ENCODE data around the gene SCGN. TPM values are rescaled to one million over a fixed set of nuclear protein-coding genes. Genes with fewer than 3 reads are reported as not detected.

Gene SCGN
- total RNA-seq, 4 donors from 2014 or later: 3.6 to 13.0 (median 5.0) TPM

DNA sequence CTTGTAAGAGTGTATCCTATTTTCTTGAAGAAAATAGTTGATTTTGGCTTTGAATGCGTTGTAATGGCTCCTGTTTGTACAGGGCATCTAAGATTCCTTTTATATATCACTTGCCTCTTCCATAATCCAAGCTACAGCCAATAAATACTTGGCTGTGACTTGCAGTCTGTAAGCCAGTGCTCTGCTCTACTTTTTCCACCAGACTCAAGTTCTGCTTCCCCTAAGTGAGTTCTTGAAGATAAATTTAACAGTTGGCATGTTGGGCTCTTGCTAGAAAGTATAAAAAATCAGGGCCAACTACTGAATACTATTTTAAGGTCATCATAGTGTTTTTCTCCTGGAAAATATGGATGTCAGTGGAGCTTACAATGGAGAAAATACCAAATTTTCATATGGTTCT, 36.5 kb upstream of the SCGN start:
- no peak for TF ChIP-seq POLR2A (IDR thresholded peaks at IDR 0.05)
- TF ChIP-seq EP300 (IDR thresholded peaks at IDR 0.05; ENCODE audit: low read depth): no peak
- TF ChIP-seq POLR2AphosphoS5 (IDR thresholded peaks at IDR 0.05): no peak
- TF ChIP-seq, protein P1, sequence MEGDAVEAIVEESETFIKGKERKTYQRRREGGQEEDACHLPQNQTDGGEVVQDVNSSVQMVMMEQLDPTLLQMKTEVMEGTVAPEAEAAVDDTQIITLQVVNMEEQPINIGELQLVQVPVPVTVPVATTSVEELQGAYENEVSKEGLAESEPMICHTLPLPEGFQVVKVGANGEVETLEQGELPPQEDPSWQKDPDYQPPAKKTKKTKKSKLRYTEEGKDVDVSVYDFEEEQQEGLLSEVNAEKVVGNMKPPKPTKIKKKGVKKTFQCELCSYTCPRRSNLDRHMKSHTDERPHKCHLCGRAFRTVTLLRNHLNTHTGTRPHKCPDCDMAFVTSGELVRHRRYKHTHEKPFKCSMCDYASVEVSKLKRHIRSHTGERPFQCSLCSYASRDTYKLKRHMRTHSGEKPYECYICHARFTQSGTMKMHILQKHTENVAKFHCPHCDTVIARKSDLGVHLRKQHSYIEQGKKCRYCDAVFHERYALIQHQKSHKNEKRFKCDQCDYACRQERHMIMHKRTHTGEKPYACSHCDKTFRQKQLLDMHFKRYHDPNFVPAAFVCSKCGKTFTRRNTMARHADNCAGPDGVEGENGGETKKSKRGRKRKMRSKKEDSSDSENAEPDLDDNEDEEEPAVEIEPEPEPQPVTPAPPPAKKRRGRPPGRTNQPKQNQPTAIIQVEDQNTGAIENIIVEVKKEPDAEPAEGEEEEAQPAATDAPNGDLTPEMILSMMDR (IDR thresholded peaks at IDR 0.05): no peak
- in situ Hi-C loops (cut with MboI; ENCODE audit: low pct_ligation_motif_present in 1 of 4, low pct_unique_long_range_greater_than_20kb in 1 of 4, low sequenced_read_pairs in 3 of 4): no loop called here
- Histone ChIP-seq H3K4me3 (no peak overlapping the region), H3K9me3 (no peaks in the 10 kb centered on the region), H3K27ac (no peak overlapping the region), H3K27me3 (no peaks in the 10 kb centered on the region), H3K4me1 (peaks cover 0 to 17% (median 0%) of the 10 kb centered on the region in 4 donors), H3K36me3 (peaks cover 0 to 10% (median 0%) of the 10 kb centered on the region in 4 donors)
- DNase-seq: no peak
- 80 to 100% methylated on average over 1 of the region's 1 CpG for WGBS, 2 donors (ENCODE audit: low coverage in 1 of 2)
- intact Hi-C loops (cut with DNase I; ENCODE audit: low total_unique reads): no loop called here

DNA sequence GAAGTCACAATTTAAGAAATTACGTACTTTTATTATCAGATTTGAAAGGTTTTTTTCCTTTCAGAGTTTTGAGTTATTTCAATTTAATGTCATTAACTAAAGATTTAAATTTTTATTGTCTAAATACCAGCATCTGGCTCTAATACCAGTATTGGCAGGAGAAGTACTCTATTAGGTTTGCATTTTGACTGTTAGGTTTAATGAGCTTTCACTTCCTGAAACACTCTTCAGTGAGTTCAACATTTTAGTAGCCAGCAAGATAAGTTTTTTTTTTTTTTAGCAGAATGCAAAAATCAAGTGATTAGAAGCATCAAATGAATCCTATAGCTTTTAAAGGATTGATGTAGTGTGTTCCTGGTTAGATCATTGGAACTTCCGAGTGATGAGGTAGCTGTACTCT, 34.0 kb upstream of the SCGN start:
- Histone ChIP-seq H3K4me3 (no peak overlapping the region), H3K27ac (no peak overlapping the region), H3K36me3 (no peaks in the 10 kb centered on the region), H3K4me1 (peaks cover 0 to 15% (median 0%) of the 10 kb centered on the region in 4 donors), H3K27me3 (no peaks in the 10 kb centered on the region), H3K9me3 (no peaks in the 10 kb centered on the region)
- intact Hi-C loops (cut with DNase I; ENCODE audit: low total_unique reads): no loop called here
- DNase-seq: no peak
- no peak for TF ChIP-seq POLR2A (IDR thresholded peaks at IDR 0.05)
- TF ChIP-seq EP300 (IDR thresholded peaks at IDR 0.05; ENCODE audit: low read depth): no peak
- TF ChIP-seq, protein P1 (IDR thresholded peaks at IDR 0.05): no peak
- 88 to 100% methylated on average over 2 of the region's 2 CpGs for WGBS, 2 donors (ENCODE audit: low coverage in 1 of 2)
- in situ Hi-C loops (cut with MboI; ENCODE audit: low pct_ligation_motif_present in 1 of 4, low pct_unique_long_range_greater_than_20kb in 1 of 4, low sequenced_read_pairs in 3 of 4): no loop called here

DNA sequence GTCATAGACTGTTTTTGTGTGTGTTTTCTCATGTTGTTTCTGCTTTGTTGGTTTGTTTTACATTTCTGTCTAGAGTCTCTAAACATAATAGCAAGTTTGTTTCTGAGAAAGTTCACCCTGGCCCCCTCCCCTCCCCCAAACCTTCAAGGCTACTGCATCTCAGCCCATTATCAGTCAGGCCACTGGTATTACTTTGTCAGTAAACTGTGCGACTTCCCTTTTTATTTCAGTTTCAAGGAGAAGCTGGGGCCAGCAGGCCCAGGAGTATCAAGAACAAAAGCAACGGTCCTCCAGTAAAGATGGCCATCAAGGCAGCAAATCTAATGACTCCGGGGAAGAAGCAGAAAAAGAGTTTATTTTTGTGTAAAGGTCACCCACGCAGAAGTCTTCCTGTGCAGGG, 32.8 kb upstream of the SCGN start:
- intact Hi-C loops (cut with DNase I; ENCODE audit: low total_unique reads) (no loop called here), in situ Hi-C loops (cut with MboI; ENCODE audit: low pct_ligation_motif_present in 1 of 4, low pct_unique_long_range_greater_than_20kb in 1 of 4, low sequenced_read_pairs in 3 of 4) (no loop called here)
- H3K4me1 ChIP-seq: peaks cover 0 to 4% (median 0%) of the 10 kb centered on the region in 4 donors
- TF ChIP-seq POLR2A (IDR thresholded peaks at IDR 0.05) (no peak), EP300 (IDR thresholded peaks at IDR 0.05; ENCODE audit: low read depth) (no peak)
- no peak overlapping the region for H3K27ac ChIP-seq
- no peak for DNase-seq
- no peak overlapping the region for H3K4me3 ChIP-seq
- no peaks in the 10 kb centered on the region for H3K27me3 ChIP-seq
- WGBS, 2 donors (ENCODE audit: low coverage in 1 of 2): 72 to 77% methylated on average over 4 of the region's 4 CpGs
- H3K9me3 ChIP-seq: no peaks in the 10 kb centered on the region
- no peaks in the 10 kb centered on the region for H3K36me3 ChIP-seq

DNA sequence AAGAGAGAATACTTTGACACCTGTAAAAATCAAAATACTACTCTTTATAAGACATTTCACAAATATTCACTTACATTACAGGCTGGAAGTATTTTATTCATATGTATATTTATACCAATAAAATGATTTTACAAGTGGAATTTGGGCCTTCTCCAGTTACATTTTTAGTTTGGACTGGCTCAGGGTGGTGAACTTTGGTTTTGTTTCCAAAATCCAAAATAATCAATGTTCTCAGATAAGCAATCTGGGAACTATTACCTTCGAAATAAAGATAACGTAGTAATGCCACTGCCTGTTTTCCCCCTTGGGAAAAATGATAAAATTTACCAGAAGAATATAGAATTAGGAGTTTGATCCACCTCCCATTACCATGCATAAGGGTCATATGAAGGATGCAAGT, 31.6 kb upstream of the SCGN start:
- Histone ChIP-seq H3K27me3 (no peaks in the 10 kb centered on the region), H3K27ac (no peak overlapping the region), H3K9me3 (no peaks in the 10 kb centered on the region), H3K4me3 (no peak overlapping the region), H3K4me1 (no peaks in the 10 kb centered on the region), H3K36me3 (no peaks in the 10 kb centered on the region)
- TF ChIP-seq EP300 (IDR thresholded peaks at IDR 0.05; ENCODE audit: low read depth) (no peak), POLR2A (IDR thresholded peaks at IDR 0.05) (no peak), POLR2AphosphoS5 (IDR thresholded peaks at IDR 0.05) (no peak)
- TF ChIP-seq, protein P1 (IDR thresholded peaks at IDR 0.05): no peak
- intact Hi-C loops (cut with DNase I; ENCODE audit: low total_unique reads): no loop called here
- 96 to 100% methylated on average over 2 of the region's 2 CpGs for WGBS, 2 donors (ENCODE audit: low coverage in 1 of 2)
- DNase-seq: no peak
- in situ Hi-C loops (cut with MboI; ENCODE audit: low pct_ligation_motif_present in 1 of 4, low pct_unique_long_range_greater_than_20kb in 1 of 4, low sequenced_read_pairs in 3 of 4): no loop called here

DNA sequence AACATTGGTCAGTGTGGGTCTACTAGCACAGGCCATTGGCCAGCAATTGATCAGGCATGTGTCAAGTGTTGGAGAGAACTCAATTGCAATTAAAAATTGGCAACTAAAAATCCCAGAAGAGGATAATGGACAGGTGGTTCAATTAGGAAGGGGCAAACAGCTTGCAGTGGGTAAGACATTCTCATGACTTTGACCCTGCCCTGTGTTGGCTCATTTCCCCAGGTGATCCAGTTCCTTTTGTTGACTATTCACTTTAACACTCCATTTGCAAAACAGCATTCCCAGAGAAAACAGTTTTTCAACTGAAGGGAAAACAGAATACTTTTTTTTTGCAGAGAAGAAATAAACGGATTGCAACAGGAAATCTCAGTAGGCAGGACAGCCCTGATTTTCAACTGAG, 28.9 kb upstream of the SCGN start:
- Histone ChIP-seq H3K4me3 (no peak overlapping the region), H3K27me3 (no peaks in the 10 kb centered on the region), H3K9me3 (no peaks in the 10 kb centered on the region), H3K36me3 (no peaks in the 10 kb centered on the region), H3K4me1 (no peaks in the 10 kb centered on the region), H3K27ac (no peak overlapping the region)
- in situ Hi-C loops (cut with MboI; ENCODE audit: low pct_ligation_motif_present in 1 of 4, low pct_unique_long_range_greater_than_20kb in 1 of 4, low sequenced_read_pairs in 3 of 4): no loop called here
- TF ChIP-seq POLR2AphosphoS5 (IDR thresholded peaks at IDR 0.05): no peak
- no peak for TF ChIP-seq EP300 (IDR thresholded peaks at IDR 0.05; ENCODE audit: low read depth)
- TF ChIP-seq POLR2A (IDR thresholded peaks at IDR 0.05): no peak
- TF ChIP-seq, protein P1 (IDR thresholded peaks at IDR 0.05): no peak
- intact Hi-C loops (cut with DNase I; ENCODE audit: low total_unique reads): no loop called here
- no peak for DNase-seq
- WGBS, 2 donors (ENCODE audit: low coverage in 1 of 2): 67% methylated on average over 1 of the region's 1 CpG

Data from transverse colon (tissue), 4 donors.